SKM-1 (cell line): Measurements from ENCODE around the gene B4GALNT1.
"Not testable (repeated sequence)": the region's sequence is repeated elsewhere in the genome, so short reads cannot be mapped to it uniquely, and the experiment has no call there.

Experiments used
- DNase-seq: peaks from one replicate; lab custom pipeline; 2025; ENCODE audit not compliant: unreplicated experiment; lab: John Stamatoyannopoulos, UW

B4GALNT1 gene

DNA sequence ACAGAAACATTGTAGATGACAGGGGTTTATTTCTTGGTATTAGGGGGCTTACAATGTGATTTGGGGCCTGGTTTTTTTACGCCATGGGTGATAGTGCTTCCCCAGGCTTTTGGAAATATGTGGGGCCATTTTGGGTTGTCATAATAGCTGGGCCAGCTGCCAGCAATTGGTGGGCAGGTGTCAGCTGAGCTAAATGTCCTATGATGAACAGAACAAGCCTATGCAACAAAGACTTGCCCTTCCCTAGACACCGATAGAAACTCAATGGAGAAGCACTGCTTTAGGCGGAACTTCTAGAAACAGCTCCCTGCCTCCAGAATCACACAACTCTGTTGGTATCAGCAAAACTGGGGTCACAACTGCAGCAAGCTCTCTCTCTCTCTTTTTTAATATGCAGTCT lies 5.1 kb upstream of the B4GALNT1 start:
- no peak for DNase-seq

DNA sequence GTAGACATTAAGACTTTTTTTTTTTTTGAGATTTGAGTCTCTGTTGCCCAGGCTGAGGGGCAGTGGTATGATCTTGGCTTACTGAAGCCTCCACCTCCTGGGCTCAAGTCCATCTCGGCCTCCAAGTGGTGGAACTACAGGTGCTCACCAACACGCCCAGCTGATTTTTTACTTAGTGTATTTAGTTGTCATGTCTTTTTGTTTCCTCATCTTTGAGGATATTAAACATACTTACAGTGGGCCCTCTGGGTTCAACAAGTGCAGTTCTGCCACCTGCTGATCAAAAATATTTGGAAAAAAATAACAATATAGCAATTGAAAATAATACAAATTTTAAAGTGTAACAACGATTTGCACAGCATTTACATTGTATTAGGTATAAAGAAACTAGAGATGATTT lies 4.4 kb upstream of the B4GALNT1 start:
- DNase-seq, result no peak

DNA sequence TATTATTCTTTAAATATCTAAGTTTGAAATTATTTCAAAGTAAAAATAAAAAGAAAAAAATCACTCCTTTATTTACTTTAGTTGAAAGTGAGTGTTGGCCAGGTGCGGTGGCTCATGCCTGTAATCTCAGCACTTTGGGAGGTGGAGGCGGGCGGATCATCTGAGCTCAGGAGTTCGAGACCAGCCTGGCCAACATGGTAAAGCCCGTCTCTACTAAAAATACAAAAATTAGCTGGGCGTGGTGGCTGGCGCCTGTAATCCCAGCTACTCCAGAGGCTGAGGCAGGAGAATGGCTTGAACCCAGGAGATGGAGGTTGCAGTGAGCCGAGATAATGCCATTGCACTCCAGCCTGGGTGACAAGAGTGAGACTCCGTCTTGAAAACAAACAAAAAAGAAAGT lies 3.7 kb upstream of the B4GALNT1 start:
- not testable (repeated sequence) for DNase-seq

DNA sequence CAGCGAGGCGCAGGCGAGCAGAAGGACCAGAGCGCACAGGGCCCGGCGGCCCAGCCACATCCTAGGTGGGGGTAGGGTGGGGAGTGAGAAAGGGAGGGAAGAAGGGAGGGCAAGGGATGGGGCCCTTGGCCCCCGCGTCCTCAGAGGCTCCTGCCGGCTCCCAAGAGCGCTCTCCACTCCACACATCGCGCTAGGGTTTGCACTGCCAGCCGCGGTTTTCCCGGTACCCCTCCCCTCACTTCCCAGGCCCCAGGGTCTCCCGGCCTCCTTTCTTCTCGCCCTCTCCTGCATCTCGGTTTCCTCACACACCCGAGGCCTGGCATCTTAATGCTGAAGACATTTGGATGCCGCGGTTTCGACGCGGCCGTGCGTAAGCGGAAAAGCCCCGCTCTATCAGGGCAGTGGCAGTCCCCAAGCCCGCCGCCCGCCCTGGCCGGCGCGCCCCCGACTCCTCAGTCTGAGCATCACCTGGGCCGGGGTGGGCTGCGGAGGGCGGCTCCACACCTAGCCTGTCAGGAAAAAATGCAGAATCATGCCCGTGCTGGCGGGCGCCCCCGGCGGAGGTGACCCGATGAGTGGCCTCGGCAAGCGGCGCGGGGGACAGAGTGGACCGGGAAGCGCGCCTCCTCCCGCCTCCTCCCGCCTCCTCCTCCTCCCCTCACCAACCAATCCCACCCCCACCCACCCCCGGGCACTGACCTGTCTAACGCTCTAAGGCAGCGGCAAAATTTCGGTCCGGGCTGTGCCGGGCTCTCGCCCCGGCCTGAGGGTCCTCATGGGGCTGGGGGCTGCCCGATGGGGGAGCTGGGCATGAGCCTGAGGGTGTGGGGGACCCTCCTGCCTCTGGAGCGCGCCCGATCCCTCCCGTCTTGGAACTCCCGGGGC lies 686 bp downstream of the B4GALNT1 start:
- no peak for DNase-seq

DNA sequence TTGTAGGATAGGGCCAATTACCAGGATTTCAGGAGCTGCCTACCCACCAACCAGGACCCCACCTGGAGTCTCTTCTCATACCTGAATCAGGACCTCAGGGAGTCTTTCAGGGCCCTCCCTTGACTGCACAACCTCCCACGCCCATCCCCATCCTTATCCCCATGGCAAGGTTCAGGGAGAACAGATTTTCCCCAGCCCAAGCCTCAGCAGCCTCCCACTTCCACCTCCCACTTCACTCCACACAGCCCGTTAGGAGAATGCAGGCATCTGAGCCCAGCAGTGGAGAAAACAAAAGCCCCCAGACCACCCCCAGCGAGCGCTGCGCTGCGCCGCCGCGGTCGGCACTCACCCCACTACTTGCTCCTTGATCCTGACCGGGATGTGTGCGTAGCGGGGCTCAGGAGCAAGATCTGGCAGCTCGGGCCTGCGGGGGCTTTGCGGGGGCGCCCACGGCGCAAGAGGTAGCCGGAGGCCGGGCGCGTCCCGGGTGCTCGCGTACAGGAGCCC lies 1.4 kb downstream of the B4GALNT1 start:
- DNase-seq, result no peak

DNA sequence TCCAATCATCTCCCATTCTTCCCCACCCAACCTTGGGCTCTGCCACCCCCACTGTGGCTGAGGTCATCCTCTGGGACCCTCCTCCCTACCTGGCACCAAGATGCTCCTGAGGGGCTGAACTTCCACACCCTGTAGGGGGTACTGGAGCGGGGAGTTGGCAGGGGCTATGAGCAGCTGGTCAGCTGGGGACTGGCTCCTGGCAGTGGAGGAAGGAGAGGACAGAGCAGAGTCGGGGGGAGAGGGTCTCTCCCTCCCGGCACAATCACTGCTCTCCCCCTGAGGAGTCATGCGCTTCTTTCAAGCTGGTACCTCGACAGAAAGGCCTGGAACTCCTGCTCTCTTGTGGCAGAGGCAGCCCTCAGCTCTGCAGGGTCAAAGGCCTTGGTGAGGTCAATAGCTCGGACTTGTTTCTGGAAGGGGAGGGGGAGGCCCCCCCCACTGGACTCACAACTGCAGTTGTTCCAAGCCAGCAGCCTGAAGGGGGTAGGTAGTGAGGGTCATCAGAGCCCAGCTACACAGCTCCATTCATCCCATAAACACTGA lies 2.0 kb downstream of the B4GALNT1 start:
- no peak for DNase-seq

DNA sequence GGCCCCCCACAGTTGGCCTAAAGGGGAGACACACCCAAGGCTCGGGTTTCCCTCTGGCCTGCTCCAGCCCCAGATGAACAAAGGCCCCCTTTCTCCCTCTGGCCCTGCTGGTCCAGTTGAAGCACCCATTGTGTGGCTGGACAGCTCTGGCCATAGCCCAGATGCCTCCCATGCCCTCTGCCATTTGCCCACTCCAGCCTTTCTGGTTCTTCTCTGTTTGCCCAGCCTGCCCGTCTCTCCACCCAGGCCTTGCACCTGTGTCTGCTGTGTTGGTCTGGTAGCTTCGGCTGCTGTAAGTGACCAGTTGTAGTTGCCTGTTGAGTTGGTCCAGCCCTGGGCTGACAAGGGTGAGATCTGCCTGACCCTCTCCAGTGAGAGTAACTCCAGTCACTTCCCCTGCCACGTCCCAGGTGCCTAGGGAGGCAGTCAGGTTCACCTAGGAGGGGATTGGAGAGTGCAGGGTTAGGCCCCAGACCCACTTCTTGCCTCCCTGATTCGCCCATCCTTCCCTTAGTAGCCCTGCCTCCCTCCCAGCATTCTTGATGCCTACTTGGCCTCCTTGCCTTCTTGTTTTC lies 3.0 kb downstream of the B4GALNT1 start:
- no peak for DNase-seq

DNA sequence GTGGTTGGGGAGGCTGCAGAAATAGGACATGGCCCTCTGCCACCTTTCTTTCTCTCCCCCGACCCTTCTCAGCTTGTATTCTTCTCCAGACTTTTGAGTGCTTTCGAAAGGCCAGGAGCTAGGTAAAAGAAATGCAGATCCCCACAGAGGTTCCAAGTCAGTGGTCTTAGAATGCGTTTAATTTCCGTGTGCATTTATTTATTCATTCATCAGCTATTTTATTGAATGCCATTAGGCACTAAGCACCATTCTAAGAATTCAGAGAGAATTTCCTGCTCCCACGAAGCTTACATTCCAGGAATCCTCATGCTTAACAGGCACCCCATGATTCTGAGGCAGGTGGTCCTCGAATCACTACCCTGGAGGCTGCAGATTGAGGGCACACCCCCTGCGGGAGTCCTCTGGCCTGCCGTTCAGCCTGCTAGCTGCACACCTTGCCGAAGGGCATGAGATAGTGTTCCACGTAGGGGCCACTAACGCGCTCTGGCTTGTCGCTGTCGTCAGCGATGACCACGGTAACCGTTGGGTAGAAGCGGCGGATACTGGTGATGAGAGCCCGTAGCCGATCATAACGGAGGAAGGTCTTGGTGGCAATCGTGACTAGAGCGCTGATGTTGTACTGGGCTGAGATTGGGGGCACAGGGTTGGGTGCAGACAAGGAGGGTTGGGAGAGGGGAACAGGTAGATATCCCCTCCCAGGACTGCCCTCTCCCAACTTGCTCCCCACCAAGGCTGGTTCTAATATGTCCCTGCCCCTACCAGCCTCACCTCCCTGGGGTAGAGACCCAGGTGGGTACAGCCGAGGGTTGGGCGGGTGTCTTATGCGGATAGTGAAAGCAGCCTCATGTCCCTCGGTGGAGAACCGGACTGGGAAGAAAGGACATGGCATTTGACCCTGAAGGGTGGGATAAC lies 4.5 kb downstream of the B4GALNT1 start:
- DNase-seq, result no peak

DNA sequence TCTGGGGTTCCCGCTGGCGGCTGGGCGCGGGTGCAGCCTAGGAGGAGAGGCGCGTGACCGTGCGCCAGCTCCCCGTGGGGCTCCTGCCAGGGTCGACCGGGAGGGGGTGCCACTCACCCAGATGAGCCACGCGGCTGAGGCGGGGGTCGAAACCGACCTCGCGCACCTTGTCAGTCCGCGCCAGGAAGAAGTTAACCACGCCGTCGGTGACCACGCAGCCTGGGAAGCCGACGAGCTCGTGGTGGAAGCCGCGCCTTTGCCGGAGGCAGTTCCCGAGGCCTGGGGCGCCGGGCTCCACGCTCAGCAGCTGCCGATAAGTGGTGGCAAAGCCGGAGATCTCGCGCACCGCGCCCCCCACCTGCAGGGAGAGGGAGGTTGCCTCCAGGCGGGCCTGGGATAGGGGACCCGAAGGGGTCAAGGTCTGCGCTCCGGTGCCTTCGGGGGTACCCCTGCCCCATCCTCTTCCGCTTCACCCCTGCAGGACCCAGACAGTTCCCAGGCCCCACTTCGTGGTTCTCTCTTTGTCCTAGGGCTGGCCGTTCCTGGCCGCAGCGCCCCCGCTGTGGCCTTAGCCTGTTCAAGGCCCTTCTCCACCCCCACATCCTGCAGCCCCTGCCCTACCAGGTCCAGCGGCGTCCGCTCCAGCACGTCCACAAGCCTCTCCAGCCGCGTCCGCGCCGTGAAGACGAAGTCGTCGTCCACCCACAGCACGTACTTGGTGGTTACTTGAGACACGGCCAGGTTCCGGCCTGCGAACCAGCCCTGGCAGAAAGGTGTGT lies 5.3 kb downstream of the B4GALNT1 start:
- DNase-seq, result no peak

DNA sequence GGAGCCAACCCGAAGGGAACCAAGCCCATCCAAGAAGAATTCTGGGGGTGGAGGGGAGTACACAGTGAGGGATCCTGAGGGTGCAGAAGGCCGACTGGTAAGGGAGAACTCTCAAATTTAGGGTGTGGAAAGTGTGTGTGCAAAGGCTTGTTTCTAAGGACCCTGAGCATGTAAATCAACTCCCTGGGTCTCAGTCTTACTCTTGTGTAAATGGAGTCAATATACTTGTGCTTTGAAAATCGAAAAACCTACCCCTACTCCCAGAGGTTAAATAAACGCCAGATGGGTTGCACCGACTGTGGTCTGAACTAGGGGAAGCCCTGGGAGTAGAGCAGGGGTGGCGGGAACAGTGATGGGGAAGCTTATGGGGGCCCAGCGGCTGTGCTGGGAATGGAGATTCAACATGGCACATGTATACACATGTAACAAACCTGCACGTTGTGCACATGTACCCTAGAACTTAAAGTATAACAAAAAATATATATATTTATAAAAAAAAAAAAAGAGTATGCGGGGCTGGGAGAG lies 6.0 kb downstream of the B4GALNT1 start:
- no peak for DNase-seq

DNA sequence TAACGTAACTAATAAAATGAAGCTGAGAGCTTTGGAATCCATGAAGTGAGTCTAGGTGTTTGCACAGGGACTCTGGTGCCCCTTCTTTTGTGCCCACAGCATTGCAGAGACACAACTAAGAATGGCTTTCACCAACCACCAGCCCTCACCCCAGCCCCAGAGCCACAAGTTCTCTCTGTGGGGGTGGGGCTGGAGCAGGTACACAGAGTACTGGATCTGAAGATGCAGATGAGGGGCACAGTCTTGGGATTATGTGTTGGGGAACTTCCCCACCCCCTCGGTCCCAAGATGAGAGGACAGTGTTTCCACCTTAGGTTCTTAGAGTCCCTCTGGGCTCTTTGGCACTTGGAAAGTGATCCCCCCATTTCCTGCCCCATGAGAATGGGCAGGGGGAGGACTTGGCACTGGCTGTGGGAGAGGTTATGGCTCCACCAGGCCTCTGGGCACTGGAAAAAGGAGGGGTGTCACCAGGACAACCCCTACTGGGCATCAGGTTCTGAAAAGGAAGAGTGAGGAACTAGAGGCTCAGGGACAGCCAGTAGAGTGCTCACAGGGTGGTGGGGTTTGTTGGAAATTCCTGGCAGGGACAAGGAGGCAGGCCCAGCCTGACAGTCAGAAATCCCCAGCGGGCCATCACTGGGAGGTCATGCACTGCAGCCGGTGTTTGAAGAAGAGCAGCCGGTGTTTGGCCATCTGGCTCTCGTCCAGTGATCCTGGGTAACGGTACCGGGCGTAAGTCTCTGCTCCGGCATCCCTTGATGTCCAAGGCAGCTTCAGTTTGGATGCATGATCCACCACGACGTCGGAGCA lies 6.7 kb downstream of the B4GALNT1 start:
- DNase-seq, result no peak

DNA sequence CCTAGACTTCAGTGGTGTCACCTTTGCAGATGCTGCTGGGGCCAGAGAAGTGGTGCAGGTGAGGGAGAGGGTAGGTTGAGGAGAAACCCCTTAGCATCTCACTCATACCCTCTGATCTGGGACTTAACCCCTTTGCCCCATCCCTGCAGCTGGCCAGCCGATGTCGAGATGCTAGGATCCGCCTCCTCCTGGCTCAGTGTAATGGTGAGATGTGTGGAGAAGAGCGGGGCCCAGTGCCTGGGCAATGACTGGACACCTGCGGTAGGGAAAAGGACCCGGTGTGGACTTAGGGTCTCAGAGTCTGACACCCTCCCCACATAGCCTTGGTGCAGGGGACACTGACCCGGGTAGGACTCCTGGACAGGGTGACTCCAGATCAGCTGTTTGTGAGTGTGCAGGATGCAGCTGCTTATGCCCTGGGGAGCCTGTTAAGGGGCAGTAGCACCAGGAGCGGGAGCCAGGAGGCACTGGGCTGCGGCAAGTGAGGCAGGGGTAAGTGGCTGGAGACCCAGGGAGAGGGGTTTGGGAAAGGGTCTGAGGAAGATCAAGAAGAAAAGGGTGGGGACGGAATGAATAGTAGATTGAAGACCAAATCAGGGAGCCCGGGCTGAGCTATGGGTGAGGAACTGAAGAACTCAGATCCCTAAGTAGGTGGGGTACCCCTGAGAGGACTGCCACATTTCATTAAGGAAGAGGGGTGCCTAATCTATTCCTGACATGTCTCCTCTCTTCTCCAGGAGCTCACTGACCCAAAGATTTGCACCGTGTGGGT lies 7.6 kb downstream of the B4GALNT1 start:
- no peak for DNase-seq

DNA sequence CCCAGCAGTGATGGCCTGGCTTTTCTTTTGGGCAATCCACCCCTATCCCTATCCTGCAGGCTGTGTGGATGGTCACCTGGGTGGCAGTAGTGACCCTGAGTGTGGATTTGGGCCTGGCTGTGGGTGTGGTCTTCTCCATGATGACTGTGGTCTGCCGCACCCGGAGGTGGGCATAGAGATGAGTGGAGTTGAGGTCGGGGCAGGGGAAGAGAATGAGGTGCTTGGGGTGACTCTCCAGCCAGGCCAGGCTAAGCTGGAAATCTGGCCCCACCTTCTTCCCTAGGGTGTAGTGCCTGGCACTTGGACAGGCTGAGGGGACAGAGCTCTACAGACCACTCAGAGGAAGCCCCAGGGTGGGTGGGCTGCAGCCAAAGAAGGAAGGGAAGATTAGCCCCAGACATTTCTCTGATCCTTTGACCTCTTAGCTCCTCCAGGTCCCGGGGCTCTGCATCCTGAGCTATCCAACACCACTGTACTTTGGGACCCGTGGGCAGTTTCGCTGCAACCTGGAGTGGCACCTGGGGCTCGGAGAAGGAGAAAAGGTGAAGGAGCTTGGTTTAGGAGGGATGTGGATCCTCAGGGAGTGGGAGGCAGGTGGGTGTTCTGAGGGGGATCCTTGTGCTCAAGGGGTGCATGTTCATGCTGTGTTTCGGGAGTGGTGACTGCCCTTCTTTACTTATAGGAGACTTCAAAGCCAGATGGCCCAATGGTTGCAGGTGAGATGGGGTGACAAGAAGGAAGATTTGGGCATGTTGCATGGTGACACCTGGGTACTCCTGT lies 8.4 kb downstream of the B4GALNT1 start:
- no peak for DNase-seq

DNA sequence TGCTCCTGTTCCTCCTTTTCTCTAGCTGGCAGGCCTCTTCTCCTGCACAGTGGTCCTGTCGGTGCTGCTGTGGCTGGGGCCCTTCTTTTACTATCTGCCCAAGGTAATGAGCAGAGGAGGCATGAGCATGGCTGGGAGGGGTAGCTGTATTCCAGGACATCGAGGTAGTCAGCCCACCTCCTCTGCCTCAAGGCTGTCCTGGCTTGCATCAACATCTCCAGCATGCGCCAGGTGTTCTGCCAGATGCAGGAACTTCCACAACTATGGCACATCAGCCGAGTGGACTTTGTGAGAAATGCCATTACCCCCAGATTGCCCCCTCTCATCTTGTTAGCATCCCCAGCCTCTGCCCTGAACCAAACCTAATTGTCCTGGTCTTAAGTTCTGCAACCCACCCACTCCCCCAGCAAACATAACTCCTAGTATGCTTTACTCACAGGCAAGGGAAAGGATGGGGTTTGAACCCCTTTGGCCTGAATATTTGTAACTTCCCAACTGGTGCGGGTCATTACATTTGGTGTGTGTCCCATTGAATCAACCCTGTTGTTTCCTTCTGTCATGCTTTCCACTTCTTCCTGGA lies 9.1 kb downstream of the B4GALNT1 start:
- DNase-seq, result no peak

DNA sequence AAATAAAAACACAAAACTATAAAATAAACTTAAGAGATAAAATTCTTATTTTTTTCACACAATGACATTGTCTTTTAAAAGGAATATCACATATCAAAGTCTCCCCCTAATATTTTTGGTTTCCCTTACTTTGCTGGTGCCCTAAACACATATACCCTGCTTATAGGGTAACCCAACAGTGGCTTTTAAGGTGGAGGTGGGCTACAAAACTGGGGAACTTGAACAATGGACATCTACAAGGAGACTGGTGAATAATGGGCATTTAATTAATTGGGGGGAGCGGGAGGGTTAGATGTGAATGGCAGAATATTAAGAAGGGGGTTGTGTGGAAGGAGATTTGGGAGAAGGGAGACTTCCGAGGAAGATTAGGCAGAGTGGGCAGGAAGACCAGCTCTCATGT lies 9.6 kb downstream of the B4GALNT1 start:
- no peak for DNase-seq

DNA sequence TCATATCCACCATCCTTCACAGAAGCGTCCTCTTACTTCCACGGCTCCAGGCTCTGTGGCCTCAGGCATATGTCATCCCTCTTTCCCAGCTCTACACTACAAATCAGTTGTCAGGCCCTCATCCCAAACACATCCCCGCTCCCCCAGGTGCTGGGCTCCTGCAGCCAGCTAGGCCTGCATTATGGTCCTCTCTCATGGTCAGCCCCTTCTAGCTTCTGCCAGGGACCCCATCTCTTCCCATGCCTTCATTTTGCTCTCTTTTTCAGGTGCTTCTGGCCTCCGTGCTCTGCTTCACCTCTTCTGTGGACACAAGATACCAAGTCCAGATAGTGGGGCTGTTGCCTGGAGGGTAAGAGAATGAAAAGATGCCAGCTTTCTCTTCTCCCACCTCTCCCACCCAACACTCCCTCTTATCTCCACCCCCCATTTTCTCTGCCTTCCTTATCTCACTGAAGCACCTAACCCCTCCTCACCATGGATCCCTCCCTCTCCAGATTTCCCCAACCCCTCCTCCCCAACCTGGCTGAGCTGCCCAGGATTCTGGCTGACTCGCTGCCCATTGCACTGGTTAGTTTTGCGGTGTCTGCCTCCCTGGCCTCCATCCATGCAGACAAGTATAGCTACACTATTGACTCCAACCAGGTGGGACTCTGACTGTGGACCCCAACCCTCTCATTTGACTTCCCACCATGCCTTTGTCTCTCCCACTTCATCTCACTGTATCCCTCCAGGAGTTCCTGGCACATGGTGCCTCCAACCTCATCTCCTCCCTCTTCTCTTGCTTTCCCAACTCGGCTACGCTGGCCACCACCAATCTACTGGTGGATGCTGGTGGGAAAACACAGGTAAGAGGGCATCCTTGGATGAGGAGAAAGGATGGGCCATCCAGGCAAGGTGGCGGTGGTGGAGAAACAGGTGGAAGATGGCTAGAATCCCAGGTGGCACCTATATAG lies 10.4 kb downstream of the B4GALNT1 start:
- no peak for DNase-seq
